ENCODE measurements around the gene SKP1.
"Not testable (repeated sequence)": the region's sequence is repeated elsewhere in the genome, so short reads cannot be mapped to it uniquely, and the experiment has no call there.

DNA sequence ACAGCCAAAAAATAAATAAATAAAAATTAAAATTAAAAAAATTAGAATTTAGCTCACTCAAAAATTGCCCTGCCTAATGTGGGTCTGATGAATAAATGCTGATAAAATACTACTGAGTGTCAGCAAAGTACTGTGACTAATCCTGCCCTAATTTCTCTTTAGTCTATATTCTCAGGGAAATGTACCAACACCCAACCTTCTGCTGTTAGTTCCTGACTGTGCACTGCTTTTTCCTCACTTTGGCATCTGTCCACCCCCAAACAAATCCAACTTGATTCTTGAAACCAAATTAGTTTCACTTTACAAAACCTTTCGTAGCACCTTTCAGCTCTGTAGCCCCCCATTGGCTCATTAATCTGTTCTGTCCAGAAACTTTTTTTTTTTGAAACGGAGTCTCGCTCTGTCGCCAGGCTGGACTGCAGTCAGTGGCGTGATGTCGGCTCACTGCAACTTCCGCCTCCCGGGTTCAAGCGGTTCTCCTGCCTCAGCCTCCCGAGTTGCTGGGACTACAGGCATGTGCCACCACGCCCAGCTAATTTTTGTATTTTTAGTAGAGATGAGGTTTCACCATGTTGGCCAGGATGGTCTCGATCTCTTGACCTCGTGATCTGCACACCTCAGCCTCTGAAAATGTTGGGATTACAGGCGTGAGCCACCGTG, 24.4 kb downstream of the SKP1 start:
- TF ChIP-seq, protein P1, sequence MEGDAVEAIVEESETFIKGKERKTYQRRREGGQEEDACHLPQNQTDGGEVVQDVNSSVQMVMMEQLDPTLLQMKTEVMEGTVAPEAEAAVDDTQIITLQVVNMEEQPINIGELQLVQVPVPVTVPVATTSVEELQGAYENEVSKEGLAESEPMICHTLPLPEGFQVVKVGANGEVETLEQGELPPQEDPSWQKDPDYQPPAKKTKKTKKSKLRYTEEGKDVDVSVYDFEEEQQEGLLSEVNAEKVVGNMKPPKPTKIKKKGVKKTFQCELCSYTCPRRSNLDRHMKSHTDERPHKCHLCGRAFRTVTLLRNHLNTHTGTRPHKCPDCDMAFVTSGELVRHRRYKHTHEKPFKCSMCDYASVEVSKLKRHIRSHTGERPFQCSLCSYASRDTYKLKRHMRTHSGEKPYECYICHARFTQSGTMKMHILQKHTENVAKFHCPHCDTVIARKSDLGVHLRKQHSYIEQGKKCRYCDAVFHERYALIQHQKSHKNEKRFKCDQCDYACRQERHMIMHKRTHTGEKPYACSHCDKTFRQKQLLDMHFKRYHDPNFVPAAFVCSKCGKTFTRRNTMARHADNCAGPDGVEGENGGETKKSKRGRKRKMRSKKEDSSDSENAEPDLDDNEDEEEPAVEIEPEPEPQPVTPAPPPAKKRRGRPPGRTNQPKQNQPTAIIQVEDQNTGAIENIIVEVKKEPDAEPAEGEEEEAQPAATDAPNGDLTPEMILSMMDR (IDR thresholded peaks at IDR 0.05) = not testable (repeated sequence)
- TF ChIP-seq POLR2A (IDR thresholded peaks at IDR 0.05) = not testable (repeated sequence)

All from transverse colon (tissue), 3 donors.